NCI-H524 treated with DMSO at 0.1 percent for 48 hours (cell line): ENCODE data around the gene XKR8.
"Not testable (repeated sequence)": the region's sequence is repeated elsewhere in the genome, so short reads cannot be mapped to it uniquely, and the experiment has no call there.

Experiments
- DNase-seq: peaks from one replicate; lab custom pipeline; 2025; lab: John Stamatoyannopoulos, UW

Gene XKR8

GRCh38 chr1:27992276-27992675 is 32.5 kb downstream of the XKR8 start:
- no peak for DNase-seq

- no peak for DNase-seq
Measured at GRCh38 chr1:27993241-27993640, 33.5 kb downstream of the XKR8 start.

DNA sequence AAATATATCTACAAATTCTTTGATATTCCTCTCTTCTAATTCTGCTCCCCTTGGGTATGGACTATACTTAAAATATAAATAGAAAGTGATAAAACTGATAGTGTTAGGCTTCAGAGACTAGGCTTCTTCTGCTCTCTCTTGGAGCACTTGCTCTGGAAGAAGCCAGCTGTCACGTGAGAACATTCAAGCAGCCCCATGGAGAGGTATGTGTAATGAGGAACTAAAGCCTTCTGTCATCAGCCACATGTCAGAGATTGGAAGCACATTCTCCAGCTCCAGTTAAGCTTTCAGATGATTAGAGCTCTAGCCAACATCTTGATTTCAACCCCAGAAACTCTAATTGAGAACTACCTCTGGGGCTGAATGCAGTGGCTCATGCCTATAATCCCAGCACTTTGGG is 34.3 kb downstream of the XKR8 start:
- DNase-seq: no peak

DNA sequence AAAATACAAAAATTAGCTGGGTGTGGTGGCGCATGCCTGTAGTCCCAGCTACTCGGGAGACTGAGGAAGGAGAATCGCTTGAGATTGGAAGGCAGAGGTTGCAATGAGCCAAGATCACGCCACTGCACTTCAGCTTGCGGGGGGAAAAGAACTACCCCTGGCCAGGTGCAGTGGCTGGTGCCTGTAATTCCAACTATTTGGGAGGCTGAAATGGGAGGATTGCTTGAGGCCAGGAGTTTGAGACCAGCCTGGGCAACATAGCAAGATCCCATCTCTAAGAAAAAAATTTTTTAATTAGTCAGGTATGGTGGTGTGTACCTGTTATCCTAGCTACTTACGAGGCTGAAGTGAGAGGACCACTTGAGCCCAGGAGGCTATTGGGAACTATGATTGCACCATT is 34.8 kb downstream of the XKR8 start:
- not testable (repeated sequence) for DNase-seq

GRCh38 chr1:27999055-27999454 is 39.3 kb downstream of the XKR8 start:
- no peak for DNase-seq

- DNase-seq: no peak
Measured at GRCh38 chr1:28002600-28002999, 42.8 kb downstream of the XKR8 start.

GRCh38 chr1:28003117-28003516 is 43.3 kb downstream of the XKR8 start:
- not testable (repeated sequence) for DNase-seq

DNA sequence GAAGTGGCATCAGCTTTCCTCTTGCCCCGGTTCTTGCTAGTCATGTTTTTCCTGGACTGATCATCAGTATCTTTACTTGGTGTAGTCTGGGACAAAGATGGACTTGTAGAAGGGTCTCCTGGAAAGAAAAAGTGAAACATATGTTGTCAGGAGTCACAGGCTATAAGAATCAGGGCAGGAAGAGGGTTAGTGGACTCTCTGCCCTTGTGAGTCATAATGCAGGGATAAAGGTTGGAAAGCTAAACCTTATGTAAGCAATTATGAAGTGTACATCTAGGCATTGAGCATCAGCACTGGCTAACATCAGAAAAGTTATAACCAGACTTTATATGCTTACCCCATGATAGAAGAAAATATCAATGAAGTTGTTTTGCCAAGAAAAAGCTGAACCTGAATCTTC is 51.2 kb downstream of the XKR8 start:
- DNase-seq: no peak
